OCI-LY7 (cell line): ENCODE measurements around the gene TAF10. TPM values are rescaled to one million over a fixed set of nuclear protein-coding genes. Genes with fewer than 3 reads are reported as not detected.

ENCODE experiments used
- BruUV-seq: library from RNA; stranded (reverse); fragments of 400-500 nt; replicated peaks from 2 replicates; lab custom pipeline; 2021; lab: Mats Ljungman, UMichigan
- CTCF ChIA-PET: fragments of 300-600 bp; sonication (Branson Sonifier 250); formaldehyde crosslinking; loops from one replicate; lab custom pipeline; 2022; ENCODE audit warnings: antibody characterized with exemption; ENCODE audit not compliant: unreplicated experiment; lab: Charles Lee
- POLR2A ChIA-PET: fragments of 300-600 bp; sonication (Branson Sonifier 250); formaldehyde crosslinking; loops from one replicate; lab custom pipeline; 2022; ENCODE audit warnings: antibody characterized with exemption; lab: Charles Lee
- DNase-seq: peaks from one replicate; pipeline ENCODE4 v3.0.0-alpha.2; 2015; ENCODE audit warnings: low spot score
- H2AFZ ChIP-seq: fragments of 200-600 bp; sonication (generic), shearing (Covaris generic); 2 replicates; pipeline ENCODE4 v1.6.1; 2014; ENCODE audit warnings: mild to moderate bottlenecking, antibody characterized with exemption, low read length, moderate library complexity
- H3K27ac ChIP-seq: fragments of 200-600 bp; sonication (generic); 2 replicates; pipeline ENCODE4 v1.5.1; 2014; ENCODE audit warnings: mixed run types, low read depth, mild to moderate bottlenecking, moderate library complexity, low read length, inconsistent platforms; ENCODE audit not compliant: poor library complexity, severe bottlenecking
- H3K36me3 ChIP-seq: fragments of 200-600 bp; sonication (generic); 2 replicates; pipeline ENCODE4 v1.6.1; 2014; ENCODE audit warnings: mild to moderate bottlenecking, antibody characterized with exemption, low read length, moderate library complexity, mixed read lengths; ENCODE audit not compliant: insufficient read depth
- H3K4me1 ChIP-seq: fragments of 200-600 bp; sonication (generic); 2 replicates; pipeline ENCODE4 v1.5.1; 2014; ENCODE audit warnings: mild to moderate bottlenecking, low read length; ENCODE audit not compliant: insufficient read depth, poor library complexity, severe bottlenecking
- H3K4me2 ChIP-seq: fragments of 200-600 bp; sonication (generic); 2 replicates; pipeline ENCODE4 v1.6.1; 2014; ENCODE audit warnings: mild to moderate bottlenecking, low read length
- H3K4me3 ChIP-seq: fragments of 200-600 bp; sonication (generic); 2 replicates; pipeline ENCODE4 v1.5.1; 2014; ENCODE audit warnings: mild to moderate bottlenecking, low read depth, low read length; ENCODE audit not compliant: poor library complexity, severe bottlenecking
- H3K79me2 ChIP-seq: fragments of 200-600 bp; sonication (generic); 2 replicates; pipeline ENCODE4 v1.6.1; 2016; ENCODE audit warnings: low read depth, mild to moderate bottlenecking, low read length, moderate library complexity, mixed read lengths; ENCODE audit not compliant: insufficient read depth
- H3K9me2 ChIP-seq: fragments of 200-600 bp; sonication (generic); 2 replicates; pipeline ENCODE4 v1.6.1; 2016; ENCODE audit warnings: mild to moderate bottlenecking, low read length, mixed read lengths; ENCODE audit not compliant: insufficient read depth
- H3K9me3 ChIP-seq: fragments of 200-600 bp; sonication (generic); 2 replicates; pipeline ENCODE4 v1.6.1; 2014; ENCODE audit warnings: mild to moderate bottlenecking, mixed run types, low read length, mixed read lengths
- H4K20me1 ChIP-seq: fragments of 200-600 bp; sonication (generic); 2 replicates; pipeline ENCODE4 v1.6.1; 2014; ENCODE audit warnings: mild to moderate bottlenecking, antibody characterized with exemption, low read length, moderate library complexity, mixed read lengths; ENCODE audit not compliant: insufficient read depth
- CTCF ChIP-seq: fragments of 200-600 bp; sonication (generic); conservative IDR thresholded peaks from 2 replicates; pipeline ENCODE4 v1.5.1; 2014; ENCODE audit warnings: mild to moderate bottlenecking, antibody characterized with exemption, low read length, moderate library complexity, mixed read lengths
- EZH2phosphoT487 ChIP-seq: fragments of 200-600 bp; sonication (generic); IDR thresholded peaks from 2 replicates; pipeline ENCODE4 v1.6.1; 2018; ENCODE audit warnings: low read depth, borderline replicate concordance, mild to moderate bottlenecking, mixed run types, antibody characterized with exemption, low read length, moderate library complexity, mixed read lengths
- intact Hi-C: fragments of 100-400 bp; cut with micrococcal nuclease; formaldehyde crosslinking; loops from one replicate; pipeline ENCODE4 v1.10.0; 2022; ENCODE audit not compliant: unreplicated experiment
- total RNA-seq, 2 experiments: library from RNA; depleted of rRNA in 1 of 2; stranded (reverse); fragments of >200 nt in 1 of 2; shearing (Covaris generic) in 1 of 2; gene quantifications; 2 replicates each; pipeline ENCODE4 v1.2.3, GENCODE V29; 2014 to 2022

TAF10 gene
- total RNA-seq, 2 experiments from 2014 or later = 117 to 146 TPM

DNA sequence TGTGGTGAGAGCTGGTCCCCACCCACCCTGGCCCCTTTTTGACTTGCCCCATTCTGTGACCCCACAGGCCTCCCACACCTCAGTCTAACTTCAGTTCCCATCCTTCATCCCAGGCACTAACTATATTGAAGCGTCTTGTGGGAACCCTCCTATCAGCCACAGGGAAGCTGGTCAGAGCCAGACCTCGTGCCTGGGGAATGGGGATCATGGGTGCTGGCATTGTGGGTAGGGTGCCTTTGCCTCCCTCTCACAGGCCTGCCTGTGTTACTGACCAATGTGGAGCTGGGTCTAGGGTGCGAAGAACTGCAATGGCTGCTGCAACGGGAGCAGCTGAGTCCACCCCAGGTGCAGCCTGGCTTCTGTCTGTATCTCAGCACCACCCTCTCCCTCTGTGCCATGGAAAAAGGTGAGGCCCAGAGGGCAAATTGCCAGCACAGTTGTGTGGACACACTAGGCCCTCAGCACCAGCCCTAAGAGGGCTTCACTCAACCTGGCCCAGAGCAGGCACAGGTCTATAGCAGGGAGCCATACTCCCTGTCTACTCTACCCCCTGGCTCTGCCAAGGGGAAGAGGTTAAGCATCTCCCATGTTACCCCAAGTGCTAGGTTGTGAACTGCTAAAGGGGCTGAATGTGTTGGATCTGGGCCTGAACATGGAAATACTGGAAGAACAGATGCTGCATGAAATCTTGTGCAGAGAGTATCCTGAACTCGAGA, 45.9 kb downstream of the TAF10 start:
- Histone ChIP-seq H3K79me2 (no peaks in the 10 kb centered on the region), H2AFZ (no peak overlapping the region), H4K20me1 (no peaks in the 10 kb centered on the region), H3K36me3 (no peaks in the 10 kb centered on the region), H3K4me1 (no peaks in the 10 kb centered on the region), H3K4me3 (no peak overlapping the region), H3K9me3 (no peaks in the 10 kb centered on the region), H3K27ac (no peak overlapping the region), H3K4me2 (no peak overlapping the region), H3K9me2 (no peaks in the 10 kb centered on the region)
- ChIA-PET CTCF (no interaction called here), POLR2A (no interaction called here)
- DNase-seq = no peak
- BruUV-seq = no TSS peak
- TF ChIP-seq CTCF = no peak
- TF ChIP-seq EZH2phosphoT487 = no peak
- intact Hi-C loops = no loop called here

DNA sequence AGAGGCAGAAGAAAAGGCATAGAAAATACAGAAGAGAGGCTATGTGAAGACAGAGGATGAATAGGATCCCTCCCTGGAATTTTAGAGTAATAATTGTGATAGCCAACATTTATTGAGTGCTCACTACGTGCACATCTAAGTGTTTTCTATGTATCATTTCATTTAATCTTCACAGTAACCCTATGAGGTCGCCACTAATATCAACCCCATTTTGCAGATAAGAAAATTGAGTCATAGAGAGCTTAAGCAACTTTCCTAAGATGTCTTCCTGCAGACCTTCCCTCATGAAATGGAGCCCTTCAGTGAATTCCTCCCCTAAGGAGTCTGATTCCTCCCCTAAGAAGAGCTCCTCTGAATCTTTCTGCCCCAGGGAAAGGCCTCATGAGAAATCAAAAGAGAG, 46.7 kb downstream of the TAF10 start:
- POLR2A ChIA-PET = no interaction called here
- H3K36me3 ChIP-seq = no peaks in the 10 kb centered on the region
- H3K4me2 ChIP-seq = no peak overlapping the region
- intact Hi-C loops = no loop called here
- H3K9me3 ChIP-seq = no peaks in the 10 kb centered on the region
- no peaks in the 10 kb centered on the region for H3K4me1 ChIP-seq
- H3K79me2 ChIP-seq = no peaks in the 10 kb centered on the region
- no peak overlapping the region for H3K4me3 ChIP-seq
- CTCF ChIA-PET = no interaction called here
- H4K20me1 ChIP-seq = no peaks in the 10 kb centered on the region
- BruUV-seq = no TSS peak
- no peak for TF ChIP-seq CTCF
- no peak for TF ChIP-seq EZH2phosphoT487
- no peak overlapping the region for H3K27ac ChIP-seq
- no peaks in the 10 kb centered on the region for H3K9me2 ChIP-seq
- DNase-seq = no peak
- H2AFZ ChIP-seq = no peak overlapping the region

- intact Hi-C loops = no loop called here
- Histone ChIP-seq H3K9me3 (no peaks in the 10 kb centered on the region), H3K36me3 (no peaks in the 10 kb centered on the region), H2AFZ (no peak overlapping the region), H3K4me2 (no peak overlapping the region), H3K27ac (no peak overlapping the region), H3K9me2 (no peaks in the 10 kb centered on the region), H3K4me3 (no peak overlapping the region), H4K20me1 (no peaks in the 10 kb centered on the region), H3K79me2 (no peaks in the 10 kb centered on the region), H3K4me1 (no peaks in the 10 kb centered on the region)
- BruUV-seq = no TSS peak
- DNase-seq = no peak
- ChIA-PET CTCF (interaction anchor here (1.0 kb wide), 1 partner anchor 142 kb away, joined by 3 read pairs; no protein-coding TSS in a partner anchor), POLR2A (interaction anchor here (0.6 kb wide), 1 partner anchor 241 kb away, joined by 3 read pairs; no protein-coding TSS in a partner anchor)
- TF ChIP-seq EZH2phosphoT487 (no peak), CTCF (no peak)
Observed at GRCh38 chr11:6563667-6564066, 48.3 kb downstream of the TAF10 start.
